HG03045 (cell line): ENCODE measurements around the gene CHD6.

Experiments used
- ATAC-seq: cut with Tn5 transposase; IDR thresholded peaks from one replicate; pipeline ENCODE4 v1.9.1; 2021; ENCODE audit warnings: mild to moderate bottlenecking, moderate library complexity; ENCODE audit not compliant: unreplicated experiment

Gene CHD6

DNA sequence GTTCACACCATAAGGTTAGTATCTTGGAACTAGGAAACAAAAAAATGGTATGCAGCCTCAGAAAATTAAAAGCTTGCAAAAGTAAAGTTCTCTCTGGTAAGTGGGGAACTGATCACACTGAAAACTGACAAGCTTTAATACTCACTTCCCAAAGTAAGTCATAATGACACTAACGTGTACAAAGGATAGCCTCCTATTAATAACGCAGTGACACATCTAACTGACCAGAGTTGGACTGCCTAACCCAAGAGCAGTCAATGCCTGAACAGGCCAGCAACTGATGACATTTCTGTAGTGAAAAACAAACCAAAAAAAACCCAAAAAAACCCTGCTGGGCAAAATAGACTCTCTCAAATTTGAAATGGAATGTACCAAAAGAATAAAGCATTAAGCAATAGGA lies 30.7 kb downstream of the CHD6 start:
- ATAC-seq: no peak

DNA sequence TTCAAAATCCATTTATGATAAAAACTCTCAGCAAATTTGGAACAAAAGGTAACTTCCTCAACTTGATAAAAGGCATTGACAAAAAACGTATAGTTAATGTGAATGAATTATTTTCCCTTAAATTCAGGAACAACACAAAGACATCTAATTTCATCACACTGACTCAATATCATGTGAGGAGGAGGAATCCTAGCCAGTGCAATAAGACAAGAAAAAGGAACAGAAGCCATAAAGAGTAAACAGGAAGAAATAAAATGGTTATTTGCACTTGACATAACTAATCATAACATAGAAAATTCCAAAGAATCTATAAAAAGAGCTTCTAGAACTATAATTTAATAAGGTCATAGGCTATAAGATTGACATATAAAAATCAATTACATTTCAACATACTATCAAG lies 31.4 kb downstream of the CHD6 start:
- no peak for ATAC-seq

DNA sequence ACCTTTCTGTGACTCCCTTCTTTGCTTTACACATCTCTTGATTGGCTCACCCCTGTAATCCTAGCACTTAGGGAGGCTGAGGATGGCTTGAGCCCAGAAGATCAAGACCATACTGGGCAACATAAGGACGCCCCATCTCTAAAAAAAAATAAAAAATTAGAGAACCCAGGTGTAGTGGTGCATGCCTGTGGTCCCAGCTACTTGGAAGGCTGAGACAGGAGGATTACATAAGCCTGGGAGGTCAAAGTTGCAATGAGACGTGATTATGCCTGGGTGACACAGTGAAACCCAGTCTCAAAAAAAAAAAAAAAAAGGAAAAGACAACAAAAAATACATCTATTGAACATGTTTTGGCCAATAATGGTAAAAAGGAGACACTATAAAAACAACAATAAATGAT lies 37.8 kb downstream of the CHD6 start:
- no peak for ATAC-seq

DNA sequence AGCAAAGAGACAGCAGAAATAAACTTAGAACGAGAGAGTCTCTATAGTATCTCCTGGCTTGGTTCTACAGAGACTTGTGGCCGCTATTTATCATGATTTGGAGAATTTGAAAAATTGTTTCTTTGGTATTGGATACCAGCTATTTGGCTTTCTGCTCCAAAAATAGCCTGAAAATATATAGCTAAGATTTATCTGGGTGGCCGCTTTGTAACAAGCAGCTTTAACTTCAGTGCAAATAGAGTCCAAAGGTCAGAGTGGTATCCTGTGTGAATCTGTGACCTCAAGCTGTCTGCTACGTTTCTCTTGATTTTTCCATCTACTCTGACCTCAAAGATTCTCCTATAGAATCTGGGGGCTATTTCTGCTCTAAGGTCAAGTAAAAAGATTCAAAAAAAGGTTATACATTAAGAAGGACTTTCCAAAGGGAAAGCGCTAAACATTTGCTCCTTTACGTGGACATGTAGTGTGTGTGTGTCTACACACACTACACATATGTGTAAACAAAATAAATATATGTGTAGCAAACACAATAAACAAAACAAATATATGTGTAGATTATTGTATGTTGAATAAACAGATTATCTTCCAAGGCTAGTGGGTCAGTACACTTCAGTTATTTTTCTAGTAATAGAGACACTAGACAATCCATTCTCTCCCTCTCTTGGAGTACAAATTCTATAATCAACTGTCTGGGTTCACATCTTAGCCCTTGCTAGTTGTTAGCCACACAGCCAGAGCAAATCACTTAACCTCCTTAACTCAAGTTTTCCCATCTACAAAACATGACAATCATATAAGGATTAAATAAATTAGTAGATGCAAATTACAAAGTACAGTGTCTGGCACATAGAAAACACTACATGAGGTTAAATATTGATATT lies 40.8 kb downstream of the CHD6 start:
- no peak for ATAC-seq

DNA sequence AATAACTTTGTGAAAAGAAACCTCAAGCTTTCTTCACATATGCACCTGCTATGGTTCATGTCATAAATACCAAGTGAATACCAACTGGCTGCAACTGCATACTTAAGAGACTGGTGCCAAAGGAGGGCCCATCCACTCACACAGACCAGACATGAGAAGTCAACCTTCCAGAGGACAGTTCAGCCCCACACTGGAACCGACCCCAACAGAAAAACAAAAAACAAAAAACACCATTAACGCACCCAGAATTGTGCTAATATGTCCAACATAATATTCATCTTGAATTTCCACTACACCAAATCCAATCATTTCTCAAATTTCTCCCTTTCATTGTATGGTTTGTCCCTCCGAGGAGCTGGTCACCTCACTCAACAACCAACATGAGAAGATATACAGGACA lies 42.8 kb downstream of the CHD6 start:
- no peak for ATAC-seq

DNA sequence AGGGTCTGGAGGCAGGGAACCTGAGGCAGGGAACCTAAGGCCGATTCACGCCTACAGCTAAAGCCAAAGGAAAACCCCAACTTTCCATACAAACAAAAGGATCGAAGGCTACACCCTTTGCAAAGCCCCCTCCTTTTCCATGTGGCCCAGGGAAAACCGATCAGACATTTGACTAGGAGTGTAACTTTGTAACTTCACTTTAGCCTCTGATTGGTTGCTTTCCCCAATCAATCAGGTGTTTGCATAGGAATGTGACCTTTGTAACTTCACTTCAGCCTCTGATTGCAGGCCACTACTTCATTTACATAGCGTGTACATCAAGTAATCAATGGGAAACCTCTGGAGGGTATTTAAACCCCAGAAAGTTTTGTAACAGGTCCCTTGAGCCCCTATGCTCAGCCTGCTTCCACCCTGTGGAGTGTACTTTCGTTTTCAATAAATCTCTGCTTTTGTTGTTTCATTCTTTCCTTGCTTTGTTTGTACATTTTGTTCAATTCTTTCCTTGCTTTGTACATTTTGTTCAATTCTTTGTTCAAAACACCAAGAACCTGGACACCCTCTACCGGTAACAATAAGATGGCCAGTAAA lies 43.3 kb downstream of the CHD6 start:
- ATAC-seq: no peak

DNA sequence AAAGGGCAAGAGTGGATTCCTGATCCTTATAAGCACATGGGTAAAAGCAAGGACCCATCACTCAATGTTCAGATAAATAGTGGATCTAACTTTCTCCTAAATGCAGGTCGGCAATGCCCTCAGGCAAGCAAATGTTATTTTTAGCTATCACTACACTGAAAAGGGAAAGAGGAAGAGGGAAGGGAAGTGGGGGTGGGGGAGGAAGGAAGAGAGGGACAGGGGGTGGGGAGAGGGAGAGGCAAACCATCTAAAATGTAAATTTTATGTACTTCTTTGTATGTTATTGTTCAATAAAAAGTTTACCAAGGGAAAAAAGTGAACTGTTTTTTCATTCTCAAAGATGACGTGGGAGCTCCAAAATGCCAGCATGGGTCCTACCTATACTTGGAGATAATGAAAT lies 44.2 kb downstream of the CHD6 start:
- no peak for ATAC-seq

DNA sequence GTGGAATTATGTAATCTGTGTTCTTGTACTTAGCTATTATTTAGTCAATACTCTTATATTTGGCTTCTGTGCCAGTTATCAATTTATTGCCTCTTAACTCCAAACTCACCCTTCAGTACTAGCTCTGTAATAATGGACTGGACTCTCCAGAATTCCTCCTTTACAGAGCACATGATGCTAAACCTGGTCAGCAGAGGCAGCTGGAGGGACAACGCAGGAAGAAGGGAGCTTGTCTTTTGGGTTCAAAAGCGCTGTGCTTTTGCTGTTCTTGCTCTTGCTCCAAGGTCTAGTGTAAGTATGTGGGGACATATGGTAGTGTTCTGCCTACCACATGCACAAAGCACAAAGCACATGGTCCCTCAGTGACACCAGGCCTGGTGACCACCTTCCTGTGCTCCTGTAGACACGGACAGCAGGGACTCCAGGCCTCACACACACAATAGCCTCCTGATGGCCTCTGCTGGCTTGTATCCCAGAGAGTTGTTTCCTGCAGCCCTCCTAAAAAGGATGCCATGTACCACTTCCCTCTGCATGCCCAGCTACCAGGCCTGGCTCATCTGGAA lies 46.1 kb downstream of the CHD6 start:
- no peak for ATAC-seq

DNA sequence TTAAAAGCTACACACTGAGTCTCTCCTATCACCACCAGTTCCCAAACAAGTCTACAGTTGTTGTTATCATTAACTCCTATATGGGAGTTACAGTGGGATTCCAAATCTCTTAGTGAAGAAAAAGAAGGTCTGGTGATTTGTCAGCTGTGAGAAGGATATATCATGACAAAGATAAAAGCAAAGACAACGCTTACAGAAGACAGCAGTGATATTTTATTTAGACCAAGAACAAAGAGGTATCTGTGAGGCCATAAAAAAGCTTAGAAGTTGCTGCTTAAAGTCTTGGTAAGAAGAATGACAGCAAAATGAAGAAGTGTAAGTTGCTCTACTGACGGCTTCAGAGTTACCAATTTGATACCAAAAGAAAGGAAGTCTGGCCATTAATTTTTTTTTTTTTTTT lies 47.2 kb downstream of the CHD6 start:
- ATAC-seq: no peak

DNA sequence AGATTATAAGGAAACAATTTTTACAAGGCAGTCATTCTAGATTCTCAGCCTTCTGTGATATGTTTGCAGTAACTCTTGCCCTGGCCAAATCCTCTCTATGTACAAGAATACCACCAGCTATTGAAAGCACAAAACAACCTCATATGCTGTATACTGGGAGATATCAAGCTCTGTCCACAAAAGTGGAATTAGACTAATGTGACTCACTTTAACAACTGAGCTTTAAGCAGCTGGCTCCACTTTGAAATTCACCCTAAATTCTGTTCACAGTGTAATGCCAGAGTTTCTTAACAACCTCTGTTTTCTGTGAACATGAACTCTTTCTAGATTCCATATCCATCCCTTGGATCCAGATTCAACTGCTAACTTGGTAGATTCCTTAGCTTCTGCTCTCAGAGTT lies 47.6 kb downstream of the CHD6 start:
- no peak for ATAC-seq

DNA sequence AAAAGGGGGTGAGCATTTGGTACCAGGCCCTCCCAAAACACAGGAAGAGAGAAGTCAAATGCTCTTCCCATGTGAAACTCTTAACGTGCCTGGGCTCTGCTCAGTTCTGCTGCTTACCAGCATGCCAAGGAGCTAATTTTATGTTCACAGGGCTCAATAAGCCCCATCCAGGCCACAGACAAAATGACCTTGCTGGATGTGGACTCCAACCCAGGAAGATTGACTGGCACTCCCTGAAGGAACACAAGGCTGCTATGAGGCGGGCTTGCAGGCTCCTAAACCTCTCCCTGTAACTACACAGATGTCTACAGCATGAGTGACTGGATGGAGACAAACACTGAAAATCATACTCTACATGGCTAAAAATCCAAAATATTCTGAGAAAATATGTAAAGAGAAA lies 50.6 kb downstream of the CHD6 start:
- no peak for ATAC-seq

DNA sequence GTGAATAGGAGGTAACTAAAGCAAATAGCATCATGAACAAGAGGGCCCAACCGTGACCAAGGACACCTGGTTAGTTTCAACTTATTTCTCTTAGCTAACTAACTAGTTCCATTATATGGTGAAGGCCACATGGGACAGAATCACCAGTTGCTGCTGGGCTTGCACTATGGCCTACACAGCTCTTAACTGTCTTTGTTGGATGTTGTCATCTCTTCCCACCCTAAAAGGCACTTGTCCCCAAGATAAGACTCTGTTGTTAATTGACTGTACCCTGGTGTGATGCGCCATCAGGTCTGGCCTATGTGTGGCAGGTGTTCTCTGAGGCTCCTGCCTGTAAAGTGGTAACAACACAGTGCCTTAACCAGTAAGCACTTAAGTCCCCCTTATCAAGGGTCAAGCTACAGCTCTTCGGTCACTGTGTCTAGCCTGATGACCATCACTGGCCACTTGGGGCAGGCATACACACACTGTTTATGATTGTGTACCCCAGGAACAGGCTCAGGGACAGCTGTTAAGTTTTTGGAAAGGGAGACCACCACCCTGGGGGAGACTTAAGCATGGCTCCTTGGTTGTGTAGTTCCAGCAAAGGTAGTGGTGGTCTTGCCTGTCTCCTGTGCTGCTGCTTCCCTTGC lies 51.2 kb downstream of the CHD6 start:
- no peak for ATAC-seq

DNA sequence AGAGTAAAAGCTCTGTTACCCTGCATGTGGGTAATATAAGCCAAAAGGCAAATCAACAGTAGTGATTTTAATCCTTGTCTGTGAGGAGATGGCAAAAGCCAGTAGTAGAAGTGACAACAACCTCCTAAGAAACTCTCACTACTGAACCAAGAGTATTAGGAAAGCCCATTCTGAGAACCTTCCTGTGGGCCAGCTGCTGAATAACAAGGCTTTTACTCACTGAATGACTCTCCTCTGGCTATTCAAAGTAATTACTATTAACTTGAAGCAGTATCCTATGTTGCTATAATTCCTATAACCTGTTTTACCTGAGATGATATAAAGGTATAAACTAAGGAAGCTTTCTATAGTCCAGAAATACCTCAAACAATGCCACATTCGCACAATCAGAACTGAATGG lies 55.1 kb downstream of the CHD6 start:
- no peak for ATAC-seq

DNA sequence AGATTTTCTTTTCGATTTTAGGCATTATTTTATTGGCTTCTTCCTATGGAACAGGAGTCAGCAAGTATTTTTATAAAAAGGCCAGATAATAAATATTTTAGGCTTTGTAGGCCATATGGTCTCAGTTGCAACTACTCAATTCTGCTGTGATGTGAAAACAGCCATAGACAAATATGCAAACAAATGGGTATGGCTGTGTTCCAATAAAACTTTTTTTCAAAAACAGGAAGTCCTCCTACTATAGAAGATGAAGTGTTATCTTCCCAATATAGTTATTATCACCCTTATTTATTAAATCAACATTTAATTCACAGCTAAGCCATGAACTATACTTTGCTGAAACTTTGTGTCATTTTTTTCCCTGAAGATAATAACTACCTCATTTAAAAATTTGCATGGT lies 57.2 kb downstream of the CHD6 start:
- ATAC-seq: no peak

DNA sequence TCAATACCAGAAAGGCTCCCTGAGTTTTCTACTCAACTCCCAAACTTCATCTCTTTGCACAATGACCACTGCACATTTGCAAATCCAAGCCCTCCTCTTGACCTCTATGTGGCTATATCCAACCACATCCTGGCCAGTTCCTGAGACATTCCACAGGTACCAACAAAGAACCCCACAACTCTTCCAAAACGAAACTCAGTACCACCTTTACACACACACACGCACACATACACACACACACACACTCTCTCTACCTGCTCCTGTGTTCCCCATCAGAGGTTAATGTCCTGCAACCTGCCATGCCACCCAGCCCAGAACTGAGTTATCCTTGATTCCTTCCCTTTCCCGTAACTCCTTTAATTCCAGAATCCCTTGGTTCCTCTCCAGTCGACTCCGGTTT lies 58.5 kb downstream of the CHD6 start:
- no peak for ATAC-seq

DNA sequence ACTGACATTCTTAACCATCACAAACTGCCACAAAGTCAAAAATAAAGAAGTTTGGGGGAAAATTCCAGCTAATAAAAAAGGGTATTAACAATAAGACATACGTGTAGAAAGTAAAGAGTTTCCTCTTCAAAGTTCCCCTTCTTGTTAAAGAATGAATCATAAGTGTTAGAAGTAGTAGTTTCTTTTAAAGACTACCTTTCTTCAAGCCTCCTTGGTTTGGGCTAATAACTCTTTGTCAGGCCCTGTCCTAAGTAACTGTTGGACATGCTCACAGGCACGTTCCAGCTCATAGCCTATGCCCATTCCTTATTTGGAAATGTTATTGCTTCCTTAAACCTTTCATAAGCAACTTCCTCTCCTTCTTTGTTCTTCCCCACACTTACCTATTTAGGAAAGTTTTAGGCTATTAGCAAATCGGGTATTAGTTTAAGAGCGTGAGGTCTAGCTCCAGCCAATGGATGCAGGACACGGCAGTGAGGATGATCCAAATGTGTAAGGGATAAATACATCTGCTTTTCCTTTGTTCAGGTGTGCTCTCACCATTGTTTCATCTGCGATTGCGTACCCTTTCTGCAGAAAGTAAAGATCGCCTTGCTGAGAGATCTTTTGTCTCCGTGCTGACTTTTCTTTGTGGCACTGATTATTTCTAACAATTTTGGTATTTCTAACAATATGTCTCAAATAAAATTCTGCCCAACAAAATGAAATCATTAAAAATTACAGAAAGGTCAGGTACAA lies 64.9 kb downstream of the CHD6 start:
- ATAC-seq: no peak

DNA sequence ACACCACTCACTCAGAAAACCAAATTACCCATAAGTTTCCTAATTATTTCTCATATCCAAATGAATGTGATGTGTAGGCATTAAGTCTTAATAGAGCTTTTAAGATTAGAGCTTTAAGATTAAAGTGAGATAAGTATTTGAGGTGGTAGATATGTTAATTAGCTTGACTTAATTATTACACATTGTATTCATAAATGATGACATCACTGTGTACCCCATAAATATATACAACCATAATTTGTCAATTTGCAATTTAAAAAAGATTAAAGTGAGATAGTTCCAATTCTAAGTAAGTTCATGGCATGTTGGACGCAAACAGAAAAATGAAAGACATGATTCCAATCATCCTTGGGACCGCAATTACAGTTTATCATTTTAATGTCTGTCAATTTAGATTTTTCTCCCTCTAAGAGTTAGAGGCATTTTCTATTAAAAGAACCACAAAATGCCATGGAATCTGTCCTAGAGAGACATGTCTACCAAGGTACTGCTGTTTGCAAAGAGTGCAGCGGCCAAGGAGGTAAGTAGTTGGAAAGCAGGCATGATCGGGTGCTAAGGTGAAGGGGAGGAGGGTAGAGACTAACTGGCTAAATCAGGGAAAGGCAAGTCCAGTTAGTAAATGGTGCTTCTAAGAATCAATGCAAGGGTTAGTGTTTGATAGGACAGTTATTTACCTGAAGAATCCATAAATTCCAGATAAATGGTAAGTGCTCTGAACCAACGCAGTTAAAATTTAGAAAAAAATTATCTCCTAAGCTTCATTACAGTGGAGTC lies 65.7 kb downstream of the CHD6 start:
- no peak for ATAC-seq

DNA sequence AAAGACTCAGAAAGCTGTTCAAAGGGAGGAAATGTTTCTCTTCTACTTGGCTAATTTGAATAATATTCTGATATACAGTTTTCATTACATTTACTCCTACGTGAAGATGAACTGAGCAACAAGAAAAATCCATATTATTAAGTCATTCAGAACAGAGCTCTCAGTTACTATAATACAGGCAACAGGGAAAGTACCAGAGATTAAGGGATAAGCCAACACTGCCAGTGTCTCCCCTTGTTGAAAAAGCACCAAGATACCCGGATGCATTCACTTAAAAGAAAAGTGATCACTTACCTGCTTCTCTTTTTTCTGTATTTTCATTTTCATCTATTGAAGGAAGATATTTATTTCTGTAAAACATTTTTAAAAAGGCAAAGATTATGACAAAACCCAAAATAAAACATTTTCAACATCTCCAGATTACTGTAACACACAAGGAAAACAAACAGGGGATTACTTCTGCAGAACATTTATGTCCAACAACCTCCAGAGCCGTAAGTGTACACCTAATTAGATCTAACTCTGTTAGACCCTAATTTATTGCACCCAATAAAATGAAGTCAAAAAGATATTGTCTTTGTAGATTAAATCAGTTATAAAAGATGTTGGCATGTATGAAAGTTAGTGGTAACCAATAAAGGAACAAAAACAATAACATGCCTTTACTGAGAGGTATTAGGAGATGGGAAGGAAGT lies 67.0 kb downstream of the CHD6 start:
- no peak for ATAC-seq

DNA sequence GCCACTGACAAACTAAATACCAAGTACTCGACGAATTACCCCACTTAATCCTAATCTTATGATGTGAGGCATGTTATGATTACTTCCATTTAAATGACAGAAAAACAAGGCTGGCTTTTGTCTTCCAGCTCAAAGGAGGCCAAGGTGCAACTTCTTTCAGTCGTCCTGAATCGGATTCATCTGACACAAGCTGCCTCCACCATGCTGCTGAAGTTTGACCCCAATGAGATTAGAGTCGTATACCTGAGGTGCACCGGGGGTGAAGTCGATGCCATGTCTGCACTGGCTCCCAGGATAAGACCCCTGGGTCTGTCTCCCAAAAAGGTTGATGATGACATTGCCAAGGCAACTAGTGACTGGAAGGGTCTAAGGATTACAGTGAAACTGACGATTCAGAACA lies 71.0 kb downstream of the CHD6 start:
- ATAC-seq: no peak

DNA sequence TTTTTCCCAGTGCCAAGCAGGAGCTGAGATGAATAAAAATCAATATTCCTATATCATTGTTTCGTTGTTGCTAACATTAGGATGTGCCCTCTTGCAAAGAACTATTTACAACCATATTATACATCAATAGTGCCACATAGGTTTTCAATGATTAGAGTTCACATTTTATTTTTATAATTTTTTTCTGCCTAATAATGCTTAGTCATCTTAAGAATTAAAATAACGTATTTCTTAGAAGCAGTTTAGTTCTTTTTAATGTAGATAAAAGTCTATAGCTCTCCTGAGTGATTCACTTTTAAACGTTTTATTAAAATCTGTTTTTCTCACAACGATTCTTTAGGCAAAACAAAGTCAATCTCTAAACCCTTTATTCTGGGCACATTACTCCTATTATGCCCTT lies 71.6 kb downstream of the CHD6 start:
- no peak for ATAC-seq
